ENCODE results near the gene GMCL2. TPM values are rescaled to one million over a fixed set of nuclear protein-coding genes. Genes with fewer than 3 reads are reported as not detected.

Gene GMCL2
- total and polyA plus RNA-seq, 4 donors, result not detected

- Histone ChIP-seq H3K4me1 (ENCODE audit: control insufficient read depth in 4 of 4, insufficient read depth in 4 of 4, low read length in 3 of 4) (peaks cover 32 to 71% (median 51%) of the 10 kb centered on the region in 4 donors), H3K9ac (ENCODE audit: low read depth in 1 of 2, low read length in 2 of 2) (peak overlapping the region in 1 of 2 donors; percentile 51), H3K9me3 (ENCODE audit: control insufficient read depth in 4 of 4, low read length in 3 of 4) (no peaks in the 10 kb centered on the region), H3K27ac (ENCODE audit: low read depth in 1 of 2, low read length in 2 of 2) (peak overlapping the region; percentile 96 to 99), H3K36me3 (ENCODE audit: control insufficient read depth in 4 of 4, insufficient read depth in 3 of 4, low read depth in 1 of 4, low read length in 3 of 4) (peaks cover 0 to 18% (median 10%) of the 10 kb centered on the region in 4 donors), H3K27me3 (ENCODE audit: control insufficient read depth in 4 of 4, insufficient read depth in 4 of 4, low read length in 3 of 4) (no peaks in the 10 kb centered on the region), H3K4me3 (ENCODE audit: low read depth in 1 of 3, low read length in 3 of 3) (peak overlapping the region in 2 of 3 donors; percentile 15 to 80)
- DNase-seq (ENCODE audit: low spot score), result no peak
- 71% methylated on average over 11 of the region's 11 CpGs for WGBS
- TF ChIP-seq HNF4A (conservative IDR thresholded peaks at IDR 0.05), result no peak
- no peak for TF ChIP-seq SP1 (IDR thresholded peaks at IDR 0.05)
- TF ChIP-seq RAD21 (IDR thresholded peaks at IDR 0.05), result no peak
- TF ChIP-seq ZBTB33 (IDR thresholded peaks at IDR 0.05), result no peak
- no peak for TF ChIP-seq HNF4G (IDR thresholded peaks at IDR 0.05)
- TF ChIP-seq RXRA (IDR thresholded peaks at IDR 0.05), result no peak
- TF ChIP-seq CTCF (IDR thresholded peaks at IDR 0.05; ENCODE audit: low read depth, low read length, missing input control), result no peak
- TF ChIP-seq YY1 (IDR thresholded peaks at IDR 0.05), result no peak
These were observed 45.8 kb upstream of the GMCL2 start for GRCh38 chr5:178232920-178233429.

GRCh38 chr5:178232124-178232919, 45.2 kb upstream of the GMCL2 start, which contains the start of gene PHYKPL:
Gene PHYKPL, minus strand, starts transcription at chr5:178232802. Its CDS starts 252 bp downstream, at chr5:178232550.
- peak within 1 kb of the TSS; percentile 78 to 81 (median 80) for H3K4me3 ChIP-seq (ENCODE audit: low read depth in 1 of 3, low read length in 3 of 3)
- H3K4me1 ChIP-seq (ENCODE audit: control insufficient read depth in 4 of 4, insufficient read depth in 4 of 4, low read length in 3 of 4), result peaks cover 30 to 70% (median 48%) of the 10 kb centered on the region in 4 donors
- no peak for TF ChIP-seq JUND (IDR thresholded peaks at IDR 0.05)
- TF ChIP-seq RAD21 (IDR thresholded peaks at IDR 0.05), result no peak
- no peak for TF ChIP-seq TAF1 (conservative IDR thresholded peaks at IDR 0.05)
- TF ChIP-seq ZBTB33 (IDR thresholded peaks at IDR 0.05), result no peak
- no peak for TF ChIP-seq FOXA1 (IDR thresholded peaks at IDR 0.05)
- no peak for TF ChIP-seq GABPA (IDR thresholded peaks at IDR 0.05 in 1 of 2, conservative IDR thresholded peaks at IDR 0.05 in 1 of 2)
- TF ChIP-seq CTCF (IDR thresholded peaks at IDR 0.05; ENCODE audit: low read depth, low read length, missing input control), result no peak
- TF ChIP-seq FOXA2 (IDR thresholded peaks at IDR 0.05), result no peak
- no peak for TF ChIP-seq YY1 (IDR thresholded peaks at IDR 0.05)
- TF ChIP-seq MAX (IDR thresholded peaks at IDR 0.05), result no peak
- no peak for TF ChIP-seq ATF3 (IDR thresholded peaks at IDR 0.05)
- no peak for TF ChIP-seq RXRA (IDR thresholded peaks at IDR 0.05)
- no peak for TF ChIP-seq NR2F2 (IDR thresholded peaks at IDR 0.05)
- no peak for TF ChIP-seq HNF4G (IDR thresholded peaks at IDR 0.05)
- no peak for TF ChIP-seq HNF4A (conservative IDR thresholded peaks at IDR 0.05)
- peak within 1 kb of the TSS; percentile 87 to 99 for H3K9ac ChIP-seq (ENCODE audit: low read depth in 1 of 2, low read length in 2 of 2)
- no peaks in the 10 kb centered on the region for H3K9me3 ChIP-seq (ENCODE audit: control insufficient read depth in 4 of 4, low read length in 3 of 4)
- peak; percentile 68 for DNase-seq (ENCODE audit: low spot score)
- H3K27me3 ChIP-seq (ENCODE audit: control insufficient read depth in 4 of 4, insufficient read depth in 4 of 4, low read length in 3 of 4), result no peaks in the 10 kb centered on the region
- peak within 1 kb of the TSS; percentile 96 to 99 for H3K27ac ChIP-seq (ENCODE audit: low read depth in 1 of 2, low read length in 2 of 2)
- H3K36me3 ChIP-seq (ENCODE audit: control insufficient read depth in 4 of 4, insufficient read depth in 3 of 4, low read depth in 1 of 4, low read length in 3 of 4), result peaks cover 2 to 25% (median 16%) of the 10 kb centered on the region in 4 donors
- WGBS, result under 1% methylated on average over 102 of the region's 102 CpGs

Data from liver (tissue), 9 donors.